HepG2 (cell line): ENCODE measurements around the gene EPS8L1. TPM values are rescaled to one million over a fixed set of nuclear protein-coding genes. Genes with fewer than 3 reads are reported as not detected.

Source experiments
- ATAC-seq: fragments of 200-7000 bp; cut with Tn5 transposase; 3 replicates; pipeline ENCODE4 v1.9.1; 2020; ENCODE audit warnings: mild to moderate bottlenecking, moderate library complexity
- BruUV-seq: library from RNA; stranded (reverse); fragments of 400-500 nt; replicated peaks from 2 replicates; lab custom pipeline; 2021; lab: Mats Ljungman, UMichigan
- CTCF ChIA-PET: fragments of 300-600 bp; formaldehyde crosslinking; extraction: SDS; loops from one replicate; lab custom pipeline; 2021; ENCODE audit warnings: low total read pairs, inconsistent platforms, low intra/inter-chr PET ratio; lab: Yijun Ruan, JAX
- POLR2A ChIA-PET: fragments of 350-600 bp; sonication (Branson Sonifier 250); formaldehyde crosslinking; loops from one replicate; lab custom pipeline; 2020; ENCODE audit warnings: antibody characterized with exemption, inconsistent platforms; lab: Yijun Ruan, JAX
- DNase-seq: peaks from one replicate; pipeline ENCODE4 v3.0.0-alpha.2; 2015; ENCODE audit warnings: low spot score
- FAIRE-seq: peaks from 3 replicates; lab custom pipeline; 2011; peaks lifted over from hg19 to GRCh38; lab: Jason Lieb, UNC
- H2AFZ ChIP-seq: one replicate; pipeline ENCODE4 v1.6.1; 2011; ENCODE audit warnings: low read length, inconsistent platforms
- H3K27ac ChIP-seq: fragments of 300-600 bp; 3 replicates; pipeline ENCODE4 v1.8.0; 2011; ENCODE audit warnings: mixed run types, mild to moderate bottlenecking, mixed read lengths, low read length, inconsistent platforms; ENCODE audit not compliant: insufficient read depth; ENCODE audit errors: extremely low read length
- H3K27me3 ChIP-seq, 2 experiments: fragments of 200-600 bp in 1 of 2; 2 replicates in 1 of 2; 3 replicates in 1 of 2; pipeline versions ENCODE4 v1.6.0 to v1.8.0; 2011; ENCODE audit warnings: low read length in 2 of 2, mild to moderate bottlenecking in 2 of 2, moderate library complexity in 2 of 2, inconsistent platforms in 1 of 2; ENCODE audit not compliant: insufficient read depth in 2 of 2, control insufficient read depth in 1 of 2
- H3K36me3 ChIP-seq, 2 experiments: fragments of 200-600 bp in 1 of 2; replicated peaks in 1 of 2; 2 replicates in 1 of 2; 3 replicates in 1 of 2; pipeline versions ENCODE4 v1.5.1 to v1.8.0; 2011; ENCODE audit warnings: low read length in 2 of 2, inconsistent platforms in 1 of 2; ENCODE audit not compliant: insufficient read depth in 2 of 2, control insufficient read depth in 1 of 2
- H3K4me1 ChIP-seq: 2 replicates; pipeline ENCODE4 v1.5.1; 2012; ENCODE audit warnings: low read length, inconsistent platforms; ENCODE audit not compliant: insufficient read depth
- H3K4me2 ChIP-seq: 2 replicates; pipeline ENCODE4 v1.6.0; 2011; ENCODE audit warnings: low read depth, low read length, inconsistent platforms
- H3K4me3 ChIP-seq, 3 experiments: fragments of 200-600 bp in 1 of 3; sonication (generic), shearing (Covaris generic) in 1 of 3; replicated peaks in 1 of 3; 2 replicates each; pipeline ENCODE4 v1.5.1; 2011 to 2016; ENCODE audit warnings: low read length in 3 of 3, inconsistent platforms in 2 of 3, low read depth in 2 of 3, mild to moderate bottlenecking in 2 of 3, control low read depth in 1 of 3, mixed read lengths in 1 of 3; ENCODE audit not compliant: insufficient read depth in 1 of 3
- H3K79me2 ChIP-seq: one replicate; pipeline ENCODE4 v1.6.1; 2011; ENCODE audit warnings: low read length, inconsistent platforms; ENCODE audit not compliant: insufficient read depth
- H3K9ac ChIP-seq: 2 replicates; pipeline ENCODE4 v1.6.0; 2011; ENCODE audit warnings: mild to moderate bottlenecking, low read depth, low read length, inconsistent platforms; ENCODE audit not compliant: insufficient read depth
- H3K9me3 ChIP-seq: 2 replicates; pipeline ENCODE4 v1.5.1; 2012; ENCODE audit warnings: mild to moderate bottlenecking, low read length
- H4K20me1 ChIP-seq: 2 replicates; pipeline ENCODE4 v1.6.0; 2011; ENCODE audit warnings: inconsistent platforms, mild to moderate bottlenecking, low read length, moderate library complexity; ENCODE audit not compliant: insufficient read depth
- ARHGAP35 ChIP-seq: sonication (generic); formaldehyde crosslinking; IDR thresholded peaks from 2 replicates; pipeline ENCODE4 v1.9.0; 2022; ENCODE audit warnings: mild to moderate bottlenecking, inconsistent platforms, moderate library complexity, missing genetic modification reagents, borderline replicate concordance
- ARID4A ChIP-seq: sonication (generic); formaldehyde crosslinking; IDR thresholded peaks from 2 replicates; pipeline ENCODE4 v1.5.0; 2020; ENCODE audit warnings: mild to moderate bottlenecking, missing genetic modification reagents, borderline replicate concordance
- CEBPG ChIP-seq: IDR thresholded peaks from 2 replicates; pipeline ENCODE4 v1.6.1; 2016
- POLR2G ChIP-seq: fragments of 200-400 bp; formaldehyde crosslinking; IDR thresholded peaks from 2 replicates; pipeline ENCODE4 v1.6.1; 2018; ENCODE audit warnings: mild to moderate bottlenecking, low read depth, low read length, moderate library complexity
- ZFP62 ChIP-seq: sonication (generic); formaldehyde crosslinking; IDR thresholded peaks from 2 replicates; pipeline ENCODE4 v1.4.0; 2020; ENCODE audit warnings: missing genetic modification reagents
- ZNF616 ChIP-seq: sonication (generic); formaldehyde crosslinking; IDR thresholded peaks from 2 replicates; pipeline ENCODE4 v1.5.0; 2020; ENCODE audit warnings: low read depth, mild to moderate bottlenecking, missing genetic modification reagents
- ZNF652 ChIP-seq: IDR thresholded peaks from 2 replicates; pipeline ENCODE4 v1.6.1; 2016; ENCODE audit warnings: low read depth, borderline replicate concordance
- WGBS: methylation state at CpG from one replicate; pipeline ENCODE4 v1.1.6; 2017; ENCODE audit warnings: low lambda C conversion rate; 5-methylcytosine and 5-hydroxymethylcytosine counted together
- in situ Hi-C: cut with HindIII; loops from 2 replicates; pipeline ENCODE4 v1.10.0; 2017; ENCODE audit warnings: low pct_unique_long_range_greater_than_20kb; ENCODE audit not compliant: extremely low pct_ligation_motif_present
- intact Hi-C: fragments of 100-400 bp; cut with micrococcal nuclease; formaldehyde crosslinking; loops from one replicate; pipeline ENCODE4 v1.10.0; 2022; ENCODE audit not compliant: unreplicated experiment
- polyA plus RNA-seq, 8 experiments: library from polyadenylated mRNA; depleted of rRNA in 3 of 8; stranded (reverse) in 7 of 8; unstranded in 1 of 8; fragments of >200 nt; fragmentation: Illumina TruSeq in 4 of 8; extraction: Trizol in 4 of 8; gene quantifications; 2 replicates each; pipeline versions ENCODE4 v1.2.1 to v1.2.3, GENCODE V29; 2011 to 2016; ENCODE audit warnings: low read depth in 4 of 8, missing spikeins in 1 of 8, mixed read lengths in 1 of 8; ENCODE audit not compliant: insufficient read depth in 1 of 8
- total RNA-seq, 5 experiments: library from RNA; depleted of rRNA; stranded (reverse); fragments of >200 nt; fragmentation: Illumina TruSeq; extraction: Trizol; gene quantifications; 2 replicates each; pipeline ENCODE4 v1.2.3, GENCODE V29; 2016; ENCODE audit warnings: low read depth in 1 of 5

The EPS8L1 gene
- total and polyA plus RNA-seq, 2 of the 13 experiments (the other 11 are each of a cell fraction or from before 2014, with no cell fraction given), result 3.0 to 6.3 TPM

- Histone ChIP-seq H3K27ac (no peak overlapping the region), H4K20me1 (no peaks in the 10 kb centered on the region), H2AFZ (no peak overlapping the region), H3K27me3 (no peaks in the 10 kb centered on the region), H3K36me3 (peaks cover 24 to 46% of the 10 kb centered on the region in 2 experiments; a peak in 4 of 5 replicates), H3K4me1 (no peaks in the 10 kb centered on the region), H3K4me2 (no peak overlapping the region), H3K4me3 (no peak overlapping the region), H3K9ac (no peak overlapping the region), H3K79me2 (no peaks in the 10 kb centered on the region), H3K9me3 (no peaks in the 10 kb centered on the region)
- intact Hi-C loops, result no loop called here
- in situ Hi-C loops, result no loop called here
- CTCF ChIA-PET, result no interaction called here
- no TSS peak for BruUV-seq
- TF ChIP-seq POLR2G, result no peak
- TF ChIP-seq ARID4A, result no peak
- TF ChIP-seq CEBPG (CRISPR knock-in tag), result no peak
- no peak for TF ChIP-seq ZFP62 (CRISPR knock-in tag)
- no peak for TF ChIP-seq ARHGAP35 (CRISPR knock-in tag)
- no peak for TF ChIP-seq ZNF652 (CRISPR knock-in tag)
- TF ChIP-seq ZNF616 (CRISPR knock-in tag), result no peak
- 96% methylated on average over 5 of the region's 5 CpGs for WGBS
- FAIRE-seq, result no peak
- ATAC-seq, result no peak
- POLR2A ChIA-PET, result no interaction called here
- no peak for DNase-seq
Observed at GRCh38 chr19:55044286-55044685, 31.4 kb upstream of the EPS8L1 start.
